ACHN (cell line): Measurements from ENCODE around the gene SYMPK.

Experiments
- DNase-seq: peaks from one replicate; pipeline ENCODE4 v3.0.0-alpha.2; 2015
- in situ Hi-C: cut with HindIII; loops from 2 replicates; pipeline ENCODE4 v1.10.0; 2017; ENCODE audit warnings: low sequenced_read_pairs, low pct_ligation_motif_present, low pct_unique_long_range_greater_than_20kb

The SYMPK gene

GRCh38 chr19:45791744-45792469 is 71.0 kb downstream of the SYMPK start:
- in situ Hi-C loops = no loop called here

GRCh38 chr19:45790942-45791341 is 72.0 kb downstream of the SYMPK start:
- in situ Hi-C loops = no loop called here
- DNase-seq = no peak

More at GRCh38 chr19:45791744-45792469, 71.0 kb downstream of the SYMPK start:
- DNase-seq = no peak

DNA sequence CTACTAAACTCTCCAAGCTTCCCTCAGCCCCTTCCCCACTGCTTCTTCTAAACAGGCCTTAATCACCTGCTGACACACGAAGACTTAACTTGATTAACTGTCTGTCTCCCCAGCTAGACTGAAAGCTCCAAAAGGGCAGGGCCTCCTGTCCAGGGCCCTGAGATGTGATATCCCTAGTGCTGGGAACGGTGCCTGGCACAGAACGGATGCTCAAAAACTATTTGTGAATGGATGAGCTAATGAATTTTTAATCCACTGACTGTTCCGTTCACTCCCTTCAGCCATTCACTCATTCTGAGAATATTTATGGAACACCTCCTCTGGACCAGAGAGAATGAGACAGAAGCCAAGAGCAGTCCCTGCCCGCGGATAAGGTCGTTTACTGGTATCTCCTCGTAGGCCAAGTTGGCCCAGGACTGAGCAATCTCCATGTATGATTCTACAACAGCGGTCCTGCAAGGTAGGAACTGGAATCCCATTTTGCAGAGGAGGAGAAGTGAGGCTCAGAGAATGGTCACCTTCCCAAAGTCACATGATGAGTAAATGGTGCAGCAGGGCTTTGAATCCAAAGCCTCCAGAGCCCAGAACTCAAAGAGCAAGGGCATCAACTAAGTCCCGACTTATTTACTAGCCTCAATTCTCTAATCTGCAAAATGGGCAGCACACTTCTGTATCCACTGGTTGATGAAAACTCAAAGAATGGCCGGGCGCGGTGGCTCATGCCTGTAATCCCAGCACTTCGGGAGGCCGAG is 73.7 kb downstream of the SYMPK start:
- in situ Hi-C loops = no loop called here
- no peak for DNase-seq

- no peak for DNase-seq
- in situ Hi-C loops = no loop called here
These were observed 76.4 kb downstream of the SYMPK start for GRCh38 chr19:45786533-45786894.

DNA sequence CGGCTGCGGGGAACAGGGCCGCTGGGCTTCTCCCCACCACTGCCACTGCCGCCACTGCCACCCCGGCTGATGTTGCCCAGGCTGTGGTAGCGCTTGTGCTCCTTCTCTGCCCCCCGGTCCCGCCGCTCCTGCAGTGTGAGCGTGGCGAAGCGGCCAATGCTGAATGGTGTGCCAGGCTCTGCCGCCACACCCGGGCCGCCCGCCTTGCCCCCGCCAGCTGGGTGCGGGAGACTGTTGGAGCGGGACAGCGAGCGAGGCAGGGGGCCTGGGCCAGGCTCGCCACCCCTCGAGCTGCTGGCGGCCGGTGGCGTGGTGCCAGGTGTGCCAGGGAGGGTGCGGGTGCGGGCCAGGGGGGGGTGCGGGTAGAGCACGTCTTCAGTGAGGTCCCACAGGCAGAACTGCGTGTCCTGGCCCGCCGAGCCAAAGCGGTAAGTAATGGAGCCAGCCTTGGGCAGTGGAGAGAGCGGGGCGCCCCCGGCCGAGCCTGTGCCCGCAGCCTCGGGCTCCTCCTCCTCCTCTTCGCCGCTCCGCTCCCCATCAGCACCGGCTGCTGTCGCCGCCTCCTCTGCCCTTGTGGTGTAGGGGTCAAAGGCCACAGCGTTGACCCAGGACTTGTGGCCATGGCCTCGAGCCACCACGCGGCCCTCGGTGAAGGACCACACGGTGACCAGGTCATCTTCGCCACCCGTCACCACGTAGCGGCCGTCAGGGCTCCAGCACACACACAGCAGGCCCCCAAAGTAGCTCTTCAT is 77.0 kb downstream of the SYMPK start:
- DNase-seq = no peak
- in situ Hi-C loops = no loop called here

DNA sequence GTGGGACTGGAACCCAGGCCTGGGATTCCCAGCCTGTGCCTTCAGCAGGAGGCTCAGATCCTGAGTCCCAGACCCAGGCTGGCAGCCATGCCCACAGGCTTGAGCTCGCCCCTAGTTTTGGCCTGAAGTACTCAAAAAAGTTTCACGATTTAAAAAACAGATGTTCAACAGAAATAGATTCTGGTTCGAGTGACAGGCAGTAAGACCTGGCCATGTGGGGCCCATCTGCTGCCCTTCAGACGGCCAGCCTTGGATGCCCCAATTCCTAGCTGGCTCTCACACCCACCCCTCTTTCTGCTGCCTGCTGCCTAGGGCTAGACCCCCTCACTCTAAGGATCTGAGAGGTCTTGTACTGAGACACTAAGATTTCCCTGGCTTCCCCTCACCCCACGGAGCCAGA is 77.8 kb downstream of the SYMPK start:
- in situ Hi-C loops = no loop called here
- DNase-seq = no peak

GRCh38 chr19:45784096-45784495 is 78.9 kb downstream of the SYMPK start:
- no peak for DNase-seq
- in situ Hi-C loops = no loop called here

GRCh38 chr19:45782820-45783785 is 79.8 kb downstream of the SYMPK start:
- peak; percentile 53 for DNase-seq
- in situ Hi-C loops = no loop called here

- no peak for DNase-seq
- in situ Hi-C loops = no loop called here
These were observed 80.7 kb downstream of the SYMPK start, which contains the start of gene DMPK for GRCh38 chr19:45782162-45782691. DMPK (minus strand) TSS chr19:45782490; CDS start chr19:45782352, 138 bp downstream.

DNA sequence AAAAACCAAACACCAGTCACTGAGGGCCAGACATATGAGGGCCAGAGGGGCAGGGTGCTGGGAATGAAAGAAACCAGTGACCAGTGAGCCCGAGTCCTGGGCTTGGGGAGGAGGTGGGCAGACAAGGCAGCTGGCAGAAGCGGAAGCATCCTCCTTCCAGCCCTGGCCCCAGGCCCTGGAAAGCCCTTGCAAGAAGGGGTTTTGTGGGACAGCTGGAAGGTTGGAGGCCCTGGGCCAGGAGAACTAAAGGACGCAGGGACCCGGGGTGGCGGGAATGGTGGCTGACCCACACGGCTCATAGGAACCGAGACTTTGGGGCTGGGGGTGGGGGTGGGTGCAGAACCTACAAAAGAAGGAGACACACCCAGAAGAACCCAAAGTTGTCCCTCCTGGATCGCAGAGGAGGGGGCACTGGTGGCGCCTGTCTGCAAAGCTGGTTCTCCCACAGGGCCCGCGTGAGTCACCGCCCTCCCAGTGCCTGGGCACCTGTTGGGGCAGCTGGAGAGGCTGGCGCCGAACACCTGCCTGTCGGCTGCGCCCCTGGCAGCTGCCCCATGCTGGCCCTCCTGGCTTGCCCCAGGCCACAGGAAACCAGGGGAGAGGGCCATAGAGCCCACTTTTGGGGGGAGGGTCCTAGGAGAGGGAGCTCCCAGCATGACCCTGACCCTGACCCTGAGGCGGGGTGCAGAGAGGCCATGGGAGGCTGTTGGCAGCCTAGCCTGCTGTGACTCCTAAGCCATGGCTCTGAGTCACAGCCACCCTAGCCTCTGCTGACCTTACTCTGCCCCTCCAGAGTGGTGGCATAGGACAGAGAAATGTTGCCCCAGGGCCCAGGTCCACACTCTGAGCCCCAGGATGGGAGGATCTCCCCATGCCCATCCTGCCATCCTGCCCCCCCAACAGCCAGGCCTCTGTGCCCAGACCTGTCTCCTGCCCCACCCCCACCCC is 81.5 kb downstream of the SYMPK start:
- peak; percentile 32 for DNase-seq

DNA sequence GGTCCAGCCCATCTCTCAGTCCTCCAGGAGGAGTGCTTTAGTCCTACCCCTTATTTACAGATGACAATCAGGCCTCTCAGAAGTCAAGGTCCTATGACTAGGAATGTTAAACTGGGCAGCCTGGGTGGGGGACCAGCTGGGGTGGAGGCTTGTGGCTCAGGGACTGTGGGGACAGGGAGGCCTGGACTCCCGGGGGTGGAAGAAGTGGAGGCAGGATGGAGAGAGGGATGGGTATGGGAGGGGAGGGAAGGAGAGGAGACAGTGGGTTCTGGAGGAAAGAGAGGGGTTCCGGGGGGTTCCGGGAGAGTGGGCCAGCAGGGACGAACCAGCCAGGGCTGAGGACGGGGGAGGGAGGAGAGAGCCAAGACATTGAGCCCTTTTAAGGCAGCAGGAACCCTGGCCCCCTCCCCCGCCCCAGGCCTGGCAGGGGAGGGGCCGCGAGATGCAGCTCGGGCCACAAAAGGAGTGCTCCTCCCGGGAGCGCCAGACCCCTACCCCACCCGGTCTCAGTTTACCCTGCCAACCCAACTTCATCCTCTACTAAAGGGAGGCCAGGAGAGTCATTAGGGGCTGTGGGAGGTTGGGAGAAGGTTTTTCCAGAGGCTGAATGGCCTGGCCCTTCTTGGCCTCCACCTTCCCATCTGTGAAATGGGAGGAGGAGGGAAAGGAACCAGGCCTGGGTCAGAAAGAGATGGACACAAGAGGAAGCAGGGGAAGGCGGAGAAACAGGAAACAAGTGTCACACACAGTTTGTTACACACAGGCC is 82.3 kb downstream of the SYMPK start:
- DNase-seq = no peak
- in situ Hi-C loops = no loop called here

More for the DNA sequence above, 81.5 kb downstream of the SYMPK start:
- in situ Hi-C loops = no loop called here

GRCh38 chr19:45780146-45780447 is 82.8 kb downstream of the SYMPK start:
- DNase-seq = no peak
- in situ Hi-C loops = no loop called here

DNA sequence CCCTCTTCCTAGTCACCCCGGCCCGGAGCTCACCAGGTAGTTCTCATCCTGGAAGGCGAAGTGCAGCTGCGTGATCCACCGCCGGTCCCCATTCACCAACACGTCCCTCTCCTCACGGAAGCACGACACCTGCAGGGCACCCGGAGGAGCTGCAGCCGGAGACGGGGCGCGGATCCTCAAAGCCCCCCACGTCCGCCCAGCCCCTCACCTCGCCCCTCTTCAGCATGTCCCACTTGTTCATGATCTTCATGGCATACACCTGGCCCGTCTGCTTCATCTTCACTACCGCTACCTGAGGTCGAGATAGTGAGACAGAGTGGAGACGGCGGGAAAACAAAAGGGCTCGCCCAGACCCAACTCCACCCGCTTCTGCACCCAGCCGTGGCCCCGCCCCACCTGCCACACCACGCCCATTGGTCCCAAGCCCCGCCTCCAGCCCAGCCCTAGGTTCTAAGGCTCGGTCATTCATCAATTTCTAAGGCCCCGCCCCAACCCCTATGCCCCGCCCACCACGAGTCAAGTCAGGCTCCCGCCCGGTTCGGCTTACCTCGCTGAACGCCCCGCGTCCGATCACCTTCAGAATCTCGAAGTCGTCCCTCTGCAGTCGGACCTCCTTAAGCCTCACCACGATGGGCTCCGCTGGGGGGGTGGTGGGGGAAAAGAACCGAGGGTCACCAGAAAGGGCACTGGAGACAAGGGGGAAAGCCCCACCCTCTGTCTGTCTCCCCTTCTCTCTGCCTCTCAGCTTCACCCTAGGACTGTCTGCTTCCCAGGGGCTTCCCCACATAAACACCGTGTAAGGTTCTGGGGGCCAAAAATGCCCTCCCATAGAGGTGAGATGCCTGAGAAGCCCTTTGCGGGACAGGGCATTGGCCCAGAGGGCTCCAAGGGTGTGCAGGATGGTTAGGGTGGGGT is 83.5 kb downstream of the SYMPK start:
- in situ Hi-C loops = no loop called here
- peak; percentile 44 for DNase-seq

GRCh38 chr19:45778010-45778661 is 84.8 kb downstream of the SYMPK start:
- no peak for DNase-seq
- in situ Hi-C loops = no loop called here

- DNase-seq = no peak
- in situ Hi-C loops = no loop called here
These were observed 85.5 kb downstream of the SYMPK start for GRCh38 chr19:45777395-45777961.
